Measurements from ENCODE around the gene SCG5. TPM values are rescaled to one million over a fixed set of nuclear protein-coding genes. Genes with fewer than 3 reads are reported as not detected.
A peak's percentile ranks its signal among the peaks of the same experiment; 100 is the strongest.

Gene SCG5
- total and polyA plus RNA-seq, 7 donors: 0.15 to 0.86 (median 0.36) TPM; not detected in 3

GRCh38 chr15:32709295-32710033 lies 68.0 kb downstream of the SCG5 start:
- Histone ChIP-seq H3K4me1 (no peaks in the 10 kb centered on the region), H3K4me3 (no peak overlapping the region), H3K27me3 (ENCODE audit: insufficient read depth in 3 of 3, low read length in 2 of 3) (peaks cover 0 to 19% (median 5%) of the 10 kb centered on the region in 3 donors), H3K27ac (no peak overlapping the region), H3K36me3 (ENCODE audit: insufficient read depth in 1 of 2, low read depth in 1 of 2) (no peaks in the 10 kb centered on the region), H3K9me3 (no peaks in the 10 kb centered on the region)
- TF ChIP-seq, protein P1, sequence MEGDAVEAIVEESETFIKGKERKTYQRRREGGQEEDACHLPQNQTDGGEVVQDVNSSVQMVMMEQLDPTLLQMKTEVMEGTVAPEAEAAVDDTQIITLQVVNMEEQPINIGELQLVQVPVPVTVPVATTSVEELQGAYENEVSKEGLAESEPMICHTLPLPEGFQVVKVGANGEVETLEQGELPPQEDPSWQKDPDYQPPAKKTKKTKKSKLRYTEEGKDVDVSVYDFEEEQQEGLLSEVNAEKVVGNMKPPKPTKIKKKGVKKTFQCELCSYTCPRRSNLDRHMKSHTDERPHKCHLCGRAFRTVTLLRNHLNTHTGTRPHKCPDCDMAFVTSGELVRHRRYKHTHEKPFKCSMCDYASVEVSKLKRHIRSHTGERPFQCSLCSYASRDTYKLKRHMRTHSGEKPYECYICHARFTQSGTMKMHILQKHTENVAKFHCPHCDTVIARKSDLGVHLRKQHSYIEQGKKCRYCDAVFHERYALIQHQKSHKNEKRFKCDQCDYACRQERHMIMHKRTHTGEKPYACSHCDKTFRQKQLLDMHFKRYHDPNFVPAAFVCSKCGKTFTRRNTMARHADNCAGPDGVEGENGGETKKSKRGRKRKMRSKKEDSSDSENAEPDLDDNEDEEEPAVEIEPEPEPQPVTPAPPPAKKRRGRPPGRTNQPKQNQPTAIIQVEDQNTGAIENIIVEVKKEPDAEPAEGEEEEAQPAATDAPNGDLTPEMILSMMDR (IDR thresholded peaks at IDR 0.05): no peak
- intact Hi-C loops (cut with DNase I): no loop called here
- DNase-seq: no peak
- 77 to 80% (median 78%) methylated on average over 9 of the region's 9 CpGs for WGBS, 3 donors
- ATAC-seq: no peak

DNA sequence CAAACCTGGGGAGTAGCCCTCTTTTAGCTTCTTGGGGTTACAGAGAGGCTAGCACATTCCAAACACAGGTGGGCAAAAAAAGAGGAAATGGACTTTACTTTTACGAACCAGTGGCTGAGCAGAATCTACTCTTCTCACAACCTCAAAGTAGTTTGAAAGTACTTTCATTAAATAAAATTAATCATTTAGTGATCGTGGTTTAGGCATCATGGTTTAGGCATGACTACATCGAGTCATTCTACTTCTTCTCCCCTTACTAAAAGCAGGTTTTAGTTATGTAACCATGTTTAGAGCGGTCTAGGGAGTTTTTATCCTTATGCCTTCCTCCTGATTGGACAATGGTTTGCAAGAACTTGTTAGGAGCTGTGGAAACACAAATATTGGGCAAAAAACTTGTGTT lies 73.8 kb downstream of the SCG5 start:
- H3K4me1 ChIP-seq: peaks cover 4% of the 10 kb centered on the region
- peaks cover 5 to 66% (median 8%) of the 10 kb centered on the region in 3 donors for H3K27me3 ChIP-seq (ENCODE audit: insufficient read depth in 3 of 3, low read length in 2 of 3)

GRCh38 chr15:32716216-32716914 lies 74.9 kb downstream of the SCG5 start:
- H3K27ac ChIP-seq: no peak overlapping the region
- peaks cover 5 to 76% (median 8%) of the 10 kb centered on the region in 3 donors for H3K27me3 ChIP-seq (ENCODE audit: insufficient read depth in 3 of 3, low read length in 2 of 3)
- TF ChIP-seq, protein P1 (IDR thresholded peaks at IDR 0.05): no peak
- 30 to 40% (median 32%) methylated on average over 13 of the region's 13 CpGs for WGBS, 3 donors
- intact Hi-C loops (cut with DNase I): no loop called here
- ATAC-seq (no peak), DNase-seq (no peak)
- peak overlapping the region; percentile 52 for H3K4me3 ChIP-seq
- H3K9me3 ChIP-seq: no peaks in the 10 kb centered on the region
- H3K36me3 ChIP-seq (ENCODE audit: insufficient read depth in 1 of 2, low read depth in 1 of 2): no peaks in the 10 kb centered on the region
- H3K4me1 ChIP-seq: peaks cover 4% of the 10 kb centered on the region

More for the DNA sequence above, 73.8 kb downstream of the SCG5 start:
- DNase-seq (no peak), ATAC-seq (no peak)
- TF ChIP-seq, protein P1 (IDR thresholded peaks at IDR 0.05): no peak
- intact Hi-C loops (cut with DNase I): no loop called here
- Histone ChIP-seq H3K36me3 (ENCODE audit: insufficient read depth in 1 of 2, low read depth in 1 of 2) (no peaks in the 10 kb centered on the region), H3K27ac (no peak overlapping the region), H3K9me3 (no peaks in the 10 kb centered on the region), H3K4me3 (no peak overlapping the region)
- WGBS, 3 donors: 83 to 86% (median 85%) methylated on average over 4 of the region's 4 CpGs

DNA sequence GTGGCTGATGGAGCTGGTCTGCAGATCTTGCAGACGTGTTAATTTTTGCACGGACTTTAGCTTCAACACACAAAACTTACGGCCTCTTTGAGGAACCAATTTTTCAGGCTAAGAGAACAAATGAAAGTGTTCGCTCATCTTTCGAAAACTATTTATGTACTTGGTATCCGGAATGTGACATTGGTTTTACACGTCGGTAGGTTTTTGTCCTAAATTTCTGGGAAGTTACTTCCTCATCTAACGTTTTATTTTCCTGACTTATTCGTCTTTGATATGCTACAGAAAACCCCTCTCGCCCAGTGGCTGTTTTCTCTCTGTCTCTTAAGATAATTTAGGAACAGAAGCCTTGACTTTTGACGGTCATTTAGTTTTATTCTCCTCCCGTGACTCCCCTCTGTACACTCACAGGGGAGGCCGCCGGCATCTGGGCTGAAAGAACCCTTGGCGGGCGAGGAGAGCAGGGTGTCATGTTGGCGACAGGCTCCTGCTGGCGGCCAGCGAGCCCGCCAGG lies 75.5 kb downstream of the SCG5 start:
- H3K27ac ChIP-seq: no peak overlapping the region
- no peaks in the 10 kb centered on the region for H3K9me3 ChIP-seq
- 6 to 8% (median 7%) methylated on average over 21 of the region's 21 CpGs for WGBS, 3 donors
- H3K4me1 ChIP-seq: peaks cover 4% of the 10 kb centered on the region
- ATAC-seq: no peak
- no peaks in the 10 kb centered on the region for H3K36me3 ChIP-seq (ENCODE audit: insufficient read depth in 1 of 2, low read depth in 1 of 2)
- peak overlapping the region; percentile 52 for H3K4me3 ChIP-seq
- intact Hi-C loops (cut with DNase I): no loop called here
- H3K27me3 ChIP-seq (ENCODE audit: insufficient read depth in 3 of 3, low read length in 2 of 3): peaks cover 5 to 76% (median 8%) of the 10 kb centered on the region in 3 donors
- DNase-seq: no peak
- TF ChIP-seq, protein P1 (IDR thresholded peaks at IDR 0.05): no peak
